HCT116 (cell line): Measurements from ENCODE around the gene SMG6. TPM values are rescaled to one million over a fixed set of nuclear protein-coding genes. Genes with fewer than 3 reads are reported as not detected.

Experiments used
- ATAC-seq: fragments of 200-7000 bp; cut with Tn5 transposase; 2 replicates; pipeline ENCODE4 v1.9.1; 2020; ENCODE audit warnings: mild to moderate bottlenecking, moderate library complexity
- BruUV-seq: library from RNA; stranded (reverse); fragments of 400-500 nt; replicated peaks from 2 replicates; lab custom pipeline; 2021; lab: Mats Ljungman, UMichigan
- CTCF ChIA-PET: fragments of 300-600 bp; sonication (Branson Sonifier 250); formaldehyde crosslinking; loops from one replicate; lab custom pipeline; 2021; ENCODE audit warnings: antibody characterized with exemption; lab: Charles Lee
- POLR2A ChIA-PET: fragments of 300-600, 350-600 bp; sonication (Branson Sonifier 250); formaldehyde crosslinking; loops from one replicate; lab custom pipeline; 2021; ENCODE audit warnings: antibody characterized with exemption; lab: Charles Lee
- RAD21 ChIA-PET, 2 experiments: fragments of 300-600 bp; sonication (Branson Sonifier 250); formaldehyde crosslinking; loops; one replicate each; lab custom pipeline; 2023; ENCODE audit warnings: low total read pairs in 2 of 2; ENCODE audit not compliant: uncharacterized antibody in 2 of 2, unreplicated experiment in 2 of 2, low non-redundant PET in 1 of 2; lab: Charles Lee
- DNase-seq: peaks from one replicate; pipeline ENCODE4 v3.0.0-alpha.2; 2010; ENCODE audit warnings: low read depth, low spot score
- H2AFZ ChIP-seq: fragments of 200-600 bp; shearing (Covaris generic), sonication (generic); 2 replicates; pipeline ENCODE4 v1.6.1; 2017; ENCODE audit warnings: low read depth, mixed run types, mixed read lengths, antibody characterized with exemption, low read length; ENCODE audit not compliant: poor library complexity, severe bottlenecking
- H3K27ac ChIP-seq: 2 replicates; pipeline ENCODE4 v1.5.1; 2012; ENCODE audit warnings: low read depth, low read length
- H3K27me3 ChIP-seq: fragments of 200-600 bp; sonication (generic); 2 replicates; pipeline ENCODE4 v1.6.1; 2016; ENCODE audit warnings: mixed run types, low read length, mixed read lengths; ENCODE audit not compliant: insufficient read depth
- H3K36me3 ChIP-seq, 2 experiments: fragments of 200-500 bp in 1 of 2; fragments of 200-600 bp in 1 of 2; sonication (Bioruptor generic) in 1 of 2; sonication (generic) in 1 of 2; 2 replicates each; pipeline versions ENCODE4 v1.5.1 to v1.6.1; 2014 to 2016; ENCODE audit warnings: low read length in 2 of 2, inconsistent platforms in 1 of 2, mixed read lengths in 1 of 2, mixed run types in 1 of 2; ENCODE audit not compliant: insufficient read depth in 2 of 2, control insufficient read depth in 1 of 2
- H3K4me1 ChIP-seq, 2 experiments: fragments of 200-600 bp in 1 of 2; sonication (generic) in 1 of 2; 2 replicates each; pipeline versions ENCODE4 v1.5.1 to v1.6.1; 2012 to 2017; ENCODE audit warnings: low read length in 2 of 2, inconsistent platforms in 1 of 2, mild to moderate bottlenecking in 1 of 2, mixed read lengths in 1 of 2, mixed run types in 1 of 2, moderate library complexity in 1 of 2; ENCODE audit not compliant: insufficient read depth in 2 of 2, control insufficient read depth in 1 of 2
- H3K4me2 ChIP-seq: fragments of 200-600 bp; sonication (generic); 2 replicates; pipeline ENCODE4 v1.6.1; 2017; ENCODE audit warnings: mixed run types, low read length, mixed read lengths
- H3K4me3 ChIP-seq, 2 experiments: fragments of 200-600 bp in 1 of 2; sonication (generic) in 1 of 2; replicated peaks in 1 of 2; 2 replicates each; pipeline ENCODE4 v1.5.1; 2011 to 2016; ENCODE audit warnings: low read length in 2 of 2, control low read depth in 1 of 2, low read depth in 1 of 2, mild to moderate bottlenecking in 1 of 2, mixed read lengths in 1 of 2, mixed run types in 1 of 2
- H3K79me2 ChIP-seq: fragments of 200-600 bp; sonication (generic); 2 replicates; pipeline ENCODE4 v1.6.1; 2017; ENCODE audit warnings: mild to moderate bottlenecking, mixed run types, low read length, moderate library complexity, mixed read lengths; ENCODE audit not compliant: insufficient read depth
- H3K9ac ChIP-seq: fragments of 200-600 bp; sonication (generic); 2 replicates; pipeline ENCODE4 v1.6.1; 2016; ENCODE audit warnings: low read length, mixed read lengths
- H3K9me2 ChIP-seq: fragments of 200-600 bp; sonication (generic), shearing (Covaris generic); 2 replicates; pipeline ENCODE4 v1.6.1; 2017; ENCODE audit warnings: mixed run types, mild to moderate bottlenecking, moderate library complexity; ENCODE audit not compliant: insufficient read depth
- H3K9me3 ChIP-seq, 2 experiments: fragments of 200-500 bp in 1 of 2; fragments of 200-600 bp in 1 of 2; sonication (Bioruptor generic) in 1 of 2; sonication (generic) in 1 of 2; 2 replicates each; pipeline ENCODE4 v1.6.1; 2014 to 2017; ENCODE audit warnings: low read length in 2 of 2, mixed read lengths in 2 of 2, inconsistent platforms in 1 of 2, low read depth in 1 of 2, mild to moderate bottlenecking in 1 of 2, mixed run types in 1 of 2, moderate library complexity in 1 of 2; ENCODE audit not compliant: control insufficient read depth in 1 of 2, insufficient read depth in 1 of 2
- H4K20me1 ChIP-seq: fragments of 200-600 bp; sonication (generic), shearing (Covaris generic); 2 replicates; pipeline ENCODE4 v1.6.1; 2017; ENCODE audit warnings: mixed run types, mild to moderate bottlenecking, moderate library complexity; ENCODE audit not compliant: insufficient read depth
- CEBPB ChIP-seq: IDR thresholded peaks from 2 replicates; pipeline ENCODE4 v1.6.1; 2012; ENCODE audit warnings: low read depth
- CTCF ChIP-seq, 3 experiments: fragments of 200-600 bp in 1 of 3; sonication (generic) in 1 of 3; IDR thresholded peaks in 2 of 3; conservative IDR thresholded peaks in 1 of 3; 2 replicates each; pipeline ENCODE4 v1.5.1; 2012 to 2017; ENCODE audit warnings: low read depth in 2 of 3, low read length in 2 of 3, antibody characterized with exemption in 1 of 3, borderline replicate concordance in 1 of 3, control low read depth in 1 of 3, mild to moderate bottlenecking in 1 of 3, mixed read lengths in 1 of 3, mixed run types in 1 of 3, moderate library complexity in 1 of 3; ENCODE audit not compliant: insufficient read depth in 1 of 3
- EGR1 ChIP-seq: IDR thresholded peaks from 2 replicates; pipeline ENCODE4 v1.6.1; 2012; ENCODE audit warnings: low read depth
- EZH2 ChIP-seq: fragments of 200-600 bp; sonication (generic); IDR thresholded peaks from 2 replicates; pipeline ENCODE4 v1.6.1; 2017; ENCODE audit warnings: antibody characterized with exemption, mixed run types
- POLR2A ChIP-seq: IDR thresholded peaks from 2 replicates; pipeline ENCODE4 v1.7.0; 2011; ENCODE audit warnings: borderline replicate concordance; ENCODE audit not compliant: insufficient read depth, insufficient read length; ENCODE audit errors: extremely low read depth
- SIN3A ChIP-seq: IDR thresholded peaks from 2 replicates; pipeline ENCODE4 v1.6.1; 2012; ENCODE audit warnings: low read depth
- YY1 ChIP-seq: IDR thresholded peaks from 2 replicates; pipeline ENCODE4 v1.6.1; 2011; ENCODE audit warnings: low read length, low read depth, moderate library complexity, mild to moderate bottlenecking; ENCODE audit not compliant: insufficient replicate concordance; ENCODE audit errors: extremely low read depth
- ZBTB33 ChIP-seq: IDR thresholded peaks from 2 replicates; pipeline ENCODE4 v1.6.1; 2011; ENCODE audit warnings: mild to moderate bottlenecking, low read length, moderate library complexity; ENCODE audit not compliant: insufficient replicate concordance; ENCODE audit errors: extremely low read depth
- ZFX ChIP-seq: fragments of 450-650 bp; IDR thresholded peaks from 2 replicates; pipeline ENCODE4 v1.6.1; 2017
- intact Hi-C: fragments of 100-400 bp; cut with micrococcal nuclease; formaldehyde crosslinking; loops from 2 replicates; pipeline ENCODE4 v1.10.0; 2022
- total RNA-seq: library from RNA; stranded (reverse); gene quantifications from one replicate; pipeline ENCODE4 v1.2.1, GENCODE V29; 2021; ENCODE audit not compliant: unreplicated experiment

Gene SMG6
- total RNA-seq, 1 experiment from 2014 or later: 23.1 TPM

GRCh38 chr17:2150806-2151205, 152.8 kb downstream of the SMG6 start (continued):
- no peak for TF ChIP-seq CTCF (IDR thresholded peaks at IDR 0.05 in 2 of 3, conservative IDR thresholded peaks at IDR 0.05 in 1 of 3; ENCODE audit: borderline replicate concordance in 1 of 3, insufficient read depth in 1 of 3, low read depth in 2 of 3, low read length in 2 of 3)
- no peak for TF ChIP-seq ZBTB33
- no peak for TF ChIP-seq EGR1
- TF ChIP-seq CEBPB: no peak

- Histone ChIP-seq H2AFZ (no peak overlapping the region), H3K36me3 (no peaks in the 10 kb centered on the region), H3K9me2 (no peaks in the 10 kb centered on the region), H3K27me3 (no peaks in the 10 kb centered on the region), H3K4me2 (no peak overlapping the region)
- TF ChIP-seq YY1: no peak
- TF ChIP-seq CEBPB: no peak
- no peak for TF ChIP-seq ZFX
- TF ChIP-seq POLR2A: no peak
- TF ChIP-seq EZH2: no peak
- TF ChIP-seq SIN3A: no peak
- TF ChIP-seq CTCF (IDR thresholded peaks at IDR 0.05 in 2 of 3, conservative IDR thresholded peaks at IDR 0.05 in 1 of 3; ENCODE audit: borderline replicate concordance in 1 of 3, insufficient read depth in 1 of 3, low read depth in 2 of 3, low read length in 2 of 3): no peak
- TF ChIP-seq, all 23 proteins: peak for 0
- no peaks in the 10 kb centered on the region for H3K79me2 ChIP-seq
- no peaks in the 10 kb centered on the region for H4K20me1 ChIP-seq
- no peak overlapping the region for H3K27ac ChIP-seq
- no peak for ATAC-seq
- DNase-seq: no peak
- CTCF ChIA-PET: no interaction called here
- RAD21 ChIA-PET: no interaction called here
- H3K4me3 ChIP-seq: no peak overlapping the region
- H3K9me3 ChIP-seq: no peaks in the 10 kb centered on the region
- no peak overlapping the region for H3K9ac ChIP-seq
- intact Hi-C loops: no loop called here
- POLR2A ChIA-PET: no interaction called here
- no peaks in the 10 kb centered on the region for H3K4me1 ChIP-seq
- BruUV-seq: no TSS peak
Measured at GRCh38 chr17:2149934-2150333, 153.7 kb downstream of the SMG6 start.
